Measurements from ENCODE around the gene RGS7BP.
"Not testable (repeated sequence)": the region's sequence is repeated elsewhere in the genome, so short reads cannot be mapped to it uniquely, and the experiment has no call there.

RGS7BP gene

DNA sequence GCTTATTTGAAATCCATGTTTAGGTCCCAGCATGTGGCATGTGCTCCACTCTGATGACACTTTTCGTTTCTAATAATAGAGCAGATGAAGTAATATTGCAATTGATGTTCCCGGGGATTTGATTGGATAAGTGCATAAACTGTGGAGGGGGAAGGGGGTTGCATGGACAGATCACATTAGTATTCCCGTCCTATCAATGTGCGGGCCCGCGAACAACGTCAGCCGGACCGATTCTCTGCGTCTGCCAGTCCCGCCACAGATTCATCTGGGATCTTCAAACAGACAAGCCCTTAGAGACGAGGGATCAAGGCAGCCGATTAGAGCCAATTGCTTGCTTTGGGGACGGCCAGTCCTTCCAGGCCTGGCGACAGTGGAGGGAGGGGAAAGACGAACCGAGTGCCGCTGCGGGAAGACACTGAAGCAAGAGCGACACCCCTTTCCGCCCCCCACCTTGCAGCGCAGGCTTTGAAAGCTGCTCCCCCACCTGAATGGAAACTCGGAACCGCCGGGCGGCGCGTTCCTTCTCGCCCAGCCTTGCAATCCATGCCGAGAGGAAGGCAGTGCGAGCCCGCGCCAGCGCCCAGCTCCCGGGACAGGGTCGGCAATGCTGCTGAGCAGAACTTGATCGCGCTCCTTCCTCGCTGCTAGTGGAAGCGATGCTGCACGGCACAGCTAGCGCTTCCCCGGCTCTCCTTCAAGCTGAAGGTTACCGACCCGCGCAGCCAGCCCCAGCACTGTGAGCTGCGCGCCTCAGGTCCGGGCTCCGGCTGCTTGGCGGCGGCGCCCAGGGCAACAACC, at the start of gene RGS7BP:
TSS of gene RGS7BP (plus strand) at position 247 of the 798 bp plus-strand sequence. CDS start 610 bp downstream, outside the sequence.
- FAIRE-seq, result no peak

DNA sequence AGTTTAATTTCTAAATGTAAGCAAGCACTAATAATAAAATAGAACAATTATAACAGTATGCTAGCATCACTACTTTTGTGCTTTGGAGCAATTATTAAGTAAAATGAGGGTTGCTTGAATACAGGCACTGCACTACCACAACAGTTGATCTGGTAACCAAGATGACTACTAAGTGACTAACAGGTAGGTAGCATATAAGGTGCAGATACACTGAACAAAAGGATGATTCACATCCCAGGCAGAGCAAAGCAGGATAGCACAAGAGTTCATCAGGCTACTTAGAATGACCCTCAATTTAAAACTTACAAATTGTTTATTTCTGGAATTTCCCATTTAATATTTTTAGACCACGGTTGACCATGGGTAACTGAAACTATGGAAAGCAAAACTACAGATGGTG, 48.0 kb upstream of the RGS7BP start:
- no peak for FAIRE-seq

DNA sequence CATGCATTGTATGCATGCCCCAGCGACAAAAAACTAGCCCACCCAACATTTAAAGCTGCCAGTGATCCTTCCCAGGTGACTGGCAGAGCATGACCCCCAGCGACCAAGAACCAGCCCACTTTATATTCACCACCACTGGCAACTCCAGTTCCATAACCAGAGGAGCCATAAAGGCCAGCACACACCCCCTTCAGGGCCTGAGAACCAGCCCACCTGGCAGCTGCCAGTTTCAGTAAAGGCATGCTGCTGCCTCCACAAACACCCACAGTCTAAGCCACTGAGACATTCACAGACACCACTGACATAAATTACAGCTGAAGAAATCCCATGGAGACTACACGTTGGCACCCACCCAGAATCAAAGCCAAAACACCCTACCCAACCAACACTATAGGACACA, 46.9 kb upstream of the RGS7BP start:
- FAIRE-seq, result no peak

DNA sequence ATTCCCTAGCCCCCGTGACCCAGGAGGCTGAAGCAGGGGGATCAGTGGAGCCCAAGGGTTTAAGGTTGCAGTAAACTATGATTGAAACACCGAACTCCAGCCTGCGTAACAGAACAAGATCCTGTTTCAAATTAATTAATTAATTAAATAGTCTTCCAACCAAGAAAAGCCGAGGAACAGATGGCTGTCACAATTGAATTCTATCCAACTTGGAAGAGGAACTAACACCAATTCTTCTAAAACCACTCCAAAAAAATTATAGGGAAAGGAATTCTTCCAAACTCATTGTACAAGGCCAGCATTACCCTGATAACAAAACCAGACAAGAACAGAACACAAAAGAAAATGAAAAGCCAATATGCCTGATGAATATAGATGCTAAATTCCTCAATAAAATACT, 43.4 kb upstream of the RGS7BP start:
- no peak for FAIRE-seq

DNA sequence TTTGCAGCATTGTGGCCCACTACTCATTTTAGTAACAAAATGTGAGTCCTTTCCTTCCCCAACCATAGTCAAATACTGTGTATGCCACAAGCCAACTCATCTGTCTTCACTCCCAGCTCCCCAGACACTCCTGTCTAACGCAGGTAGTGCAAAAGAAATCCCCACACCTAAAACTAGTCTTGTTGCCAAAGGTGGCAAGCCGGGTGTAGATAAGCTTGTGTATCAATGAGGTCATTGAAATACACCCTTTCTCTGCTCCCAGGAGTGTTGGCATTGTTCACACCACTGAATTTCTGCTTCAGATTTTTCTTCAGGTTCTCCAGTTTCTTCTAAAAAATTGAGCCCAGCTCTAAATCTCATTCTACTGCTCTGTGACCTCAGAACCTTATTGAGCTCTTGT, 19.7 kb upstream of the RGS7BP start:
- no peak for FAIRE-seq

DNA sequence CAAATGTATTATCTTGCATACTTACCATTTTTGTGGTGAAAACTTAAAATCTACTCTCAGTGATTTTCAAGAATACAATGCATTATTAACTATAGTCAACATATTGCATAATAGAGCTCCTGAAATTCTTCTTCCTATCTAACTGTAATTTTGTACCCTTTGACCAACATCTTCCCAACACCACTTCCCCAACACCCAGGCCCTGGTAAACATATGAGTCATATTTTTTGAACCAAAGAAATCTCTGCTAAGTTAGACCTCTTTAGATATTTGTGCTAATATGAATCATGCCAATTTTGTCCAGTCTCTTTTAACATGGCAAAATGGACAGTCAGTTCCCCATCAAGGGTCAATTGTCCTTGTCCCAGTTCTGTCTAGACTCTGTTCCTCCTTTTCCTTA, 18.5 kb upstream of the RGS7BP start:
- FAIRE-seq, result no peak

DNA sequence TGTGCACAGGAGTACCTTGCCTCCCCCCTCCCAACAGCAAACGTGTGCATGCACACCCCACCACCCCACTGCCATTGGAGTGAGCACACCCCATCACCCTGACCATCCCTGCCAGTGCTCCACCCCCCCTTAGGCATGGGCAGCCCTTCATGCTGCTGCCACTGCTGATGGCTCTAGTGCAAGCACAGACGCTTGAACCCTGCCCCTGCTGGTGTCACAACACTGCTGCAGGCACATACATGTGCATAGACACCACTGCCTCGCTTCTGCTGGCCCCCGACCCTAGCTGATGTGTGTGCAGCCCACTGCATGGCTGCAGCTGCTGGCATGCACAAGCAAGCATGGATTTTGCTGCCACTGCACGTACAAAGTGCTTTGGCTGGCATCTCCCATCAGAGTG, 16.0 kb upstream of the RGS7BP start:
- no peak for FAIRE-seq

DNA sequence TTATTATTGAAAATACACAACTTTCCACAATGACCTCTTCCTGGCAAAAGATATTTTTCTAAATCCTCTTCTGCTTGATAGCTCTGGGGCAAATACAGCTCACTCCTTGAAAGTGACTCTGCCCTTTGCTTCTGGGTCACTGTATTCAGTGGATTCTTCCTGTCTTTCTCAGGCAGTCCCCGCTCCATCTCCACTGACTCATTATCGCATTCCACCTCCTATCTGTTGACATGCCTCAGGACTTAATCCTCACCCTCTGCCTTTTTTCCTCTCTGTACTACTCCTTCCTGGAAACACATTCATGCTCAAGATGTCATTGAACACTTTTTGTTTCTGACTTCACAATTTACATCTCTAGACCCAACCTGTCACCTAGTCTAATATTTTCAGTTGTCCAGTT, 8.4 kb upstream of the RGS7BP start:
- FAIRE-seq, result no peak

DNA sequence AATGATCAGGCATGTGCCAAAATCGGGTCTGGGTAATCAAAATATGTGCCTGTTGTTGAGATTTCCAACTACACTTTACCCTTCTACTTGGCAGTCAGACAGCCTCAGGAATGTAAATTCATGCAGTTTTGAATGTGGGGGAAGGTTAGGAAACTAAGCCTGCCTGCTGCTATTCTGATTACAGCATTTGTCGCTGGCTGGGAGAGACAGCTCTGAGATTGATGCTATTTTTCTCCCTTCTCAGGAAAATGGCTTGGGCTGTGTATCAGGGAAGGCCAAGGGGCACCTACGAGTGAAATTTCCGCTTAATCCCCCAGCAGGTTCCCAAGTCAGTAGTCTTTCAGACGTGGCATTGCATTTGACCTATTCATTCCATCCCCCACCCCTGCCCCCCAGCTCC, 3.6 kb upstream of the RGS7BP start:
- FAIRE-seq, result no peak

DNA sequence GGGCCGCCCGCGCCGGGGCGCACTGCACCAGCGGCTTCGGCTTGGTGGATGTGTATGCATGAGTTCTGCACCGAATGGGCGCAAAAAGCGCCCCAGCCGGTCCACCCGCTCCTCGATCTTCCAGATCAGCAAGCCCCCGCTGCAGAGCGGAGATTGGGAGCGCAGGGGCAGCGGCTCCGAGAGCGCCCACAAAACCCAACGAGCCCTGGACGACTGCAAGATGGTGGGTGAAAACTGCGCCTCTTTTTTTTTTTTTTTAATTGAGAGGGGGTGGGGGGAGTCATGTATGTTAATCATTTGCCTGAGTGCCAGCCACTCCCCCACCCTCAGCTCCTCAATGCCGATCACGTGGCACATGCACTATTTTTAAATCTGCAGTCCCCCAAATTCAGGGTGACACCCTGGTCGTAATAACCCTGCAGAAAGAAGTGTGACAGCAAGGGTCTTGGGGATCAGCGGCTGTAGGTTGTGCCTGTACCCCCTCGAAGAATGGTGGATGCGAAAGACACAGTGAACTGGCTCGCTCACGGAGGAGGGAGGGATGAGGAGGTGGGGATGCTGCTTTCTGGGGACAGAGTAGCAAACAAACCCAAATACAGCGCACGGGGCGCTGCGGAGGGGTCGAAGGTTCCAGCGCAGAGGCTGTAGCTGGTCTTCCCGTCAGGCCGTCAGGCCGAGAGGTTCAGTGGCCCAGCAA, 900 bp downstream of the RGS7BP start:
- FAIRE-seq, result no peak

DNA sequence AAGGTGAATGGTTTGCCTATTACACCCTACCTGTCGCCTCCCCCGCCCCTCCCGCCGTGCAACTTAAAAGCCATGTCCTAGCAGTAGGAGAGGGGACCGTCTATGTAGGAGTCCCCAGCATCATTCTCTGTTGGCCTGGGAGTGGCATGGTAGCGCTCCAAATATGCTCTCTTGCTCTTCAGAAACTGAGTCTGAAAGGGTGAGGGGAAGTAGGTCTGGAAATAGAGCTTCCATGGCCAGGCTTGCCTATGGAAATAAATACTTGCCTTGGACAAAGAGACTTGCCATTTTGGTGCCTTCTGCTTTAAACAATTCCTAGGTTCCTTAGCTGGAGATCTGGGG, 1.4 kb downstream of the RGS7BP start:
- no peak for FAIRE-seq

DNA sequence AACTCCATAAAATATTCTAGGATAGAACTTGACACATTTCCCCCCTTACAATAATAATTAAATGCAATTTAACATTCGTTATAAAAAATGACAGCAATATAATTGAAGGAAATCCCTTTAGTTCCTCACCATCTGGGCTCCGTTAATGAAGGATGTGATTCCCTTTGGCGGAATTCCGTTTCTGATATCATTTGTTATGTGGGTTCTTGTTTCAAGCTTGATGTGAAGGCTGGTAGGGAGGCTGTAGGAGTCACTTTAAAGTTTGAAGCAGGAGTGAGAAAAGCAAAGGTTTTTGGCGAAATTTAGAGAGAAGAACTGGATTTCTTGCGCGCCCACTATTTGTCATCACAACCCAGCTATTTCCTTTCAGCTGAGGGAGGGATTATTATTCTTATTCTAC, 4.0 kb downstream of the RGS7BP start:
- no peak for FAIRE-seq

DNA sequence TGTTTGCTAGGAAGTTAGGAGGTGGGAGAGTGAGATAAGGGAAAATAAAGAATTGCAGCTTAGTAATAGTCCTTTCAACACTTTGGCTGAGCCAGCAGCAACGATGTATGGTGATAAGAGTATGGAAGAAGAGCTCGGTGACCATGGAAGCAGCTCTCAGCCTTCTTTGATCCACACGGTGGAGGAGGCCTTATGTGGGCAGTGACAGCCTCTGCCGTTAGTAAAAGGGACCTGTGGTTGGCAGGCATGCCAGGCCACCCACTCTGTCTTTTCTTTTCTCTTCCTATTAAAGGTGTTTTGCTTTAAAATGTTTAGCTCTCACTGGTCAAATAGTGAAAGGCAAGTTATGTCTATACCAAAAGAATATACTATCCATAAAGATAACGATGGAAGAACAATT, 7.7 kb downstream of the RGS7BP start:
- FAIRE-seq, result no peak

DNA sequence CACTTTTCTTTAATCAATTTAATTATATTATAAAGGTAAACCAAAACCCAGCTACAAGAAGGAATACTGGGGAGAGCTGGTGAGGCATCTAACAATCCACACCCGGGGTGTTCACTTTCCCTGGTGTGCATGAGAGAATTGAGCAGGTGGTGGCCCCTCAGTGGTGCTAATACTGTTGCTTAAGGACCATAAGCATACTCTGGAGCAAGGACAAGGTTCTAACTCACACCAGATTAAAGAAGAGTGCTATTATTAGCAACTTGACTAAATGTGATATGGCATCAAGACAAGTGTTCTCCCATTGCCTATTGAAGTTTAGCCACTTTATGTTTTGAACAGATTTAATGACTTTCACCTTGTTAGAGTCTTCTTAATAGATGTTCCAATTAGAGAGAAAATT, 8.8 kb downstream of the RGS7BP start:
- FAIRE-seq, result no peak

DNA sequence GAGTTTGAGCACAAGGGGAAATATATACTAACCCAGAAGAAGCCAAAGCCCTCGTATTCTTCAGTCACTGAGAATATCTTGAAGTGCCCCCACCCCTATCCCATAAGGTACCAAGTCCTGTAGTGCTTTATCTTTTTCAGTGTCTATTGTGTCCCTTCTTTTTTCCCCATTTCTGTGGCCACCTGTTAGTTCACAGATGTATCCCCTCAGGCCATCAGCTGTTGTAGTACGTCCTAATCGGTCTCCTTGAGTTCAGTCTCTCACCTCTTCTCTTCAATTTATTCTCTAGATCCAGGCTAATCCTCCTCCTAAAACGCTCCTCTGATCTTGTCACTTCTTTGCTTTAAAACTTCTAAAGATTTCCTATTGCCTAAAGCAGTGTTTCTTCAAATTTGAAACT, 10.4 kb downstream of the RGS7BP start:
- FAIRE-seq, result no peak

DNA sequence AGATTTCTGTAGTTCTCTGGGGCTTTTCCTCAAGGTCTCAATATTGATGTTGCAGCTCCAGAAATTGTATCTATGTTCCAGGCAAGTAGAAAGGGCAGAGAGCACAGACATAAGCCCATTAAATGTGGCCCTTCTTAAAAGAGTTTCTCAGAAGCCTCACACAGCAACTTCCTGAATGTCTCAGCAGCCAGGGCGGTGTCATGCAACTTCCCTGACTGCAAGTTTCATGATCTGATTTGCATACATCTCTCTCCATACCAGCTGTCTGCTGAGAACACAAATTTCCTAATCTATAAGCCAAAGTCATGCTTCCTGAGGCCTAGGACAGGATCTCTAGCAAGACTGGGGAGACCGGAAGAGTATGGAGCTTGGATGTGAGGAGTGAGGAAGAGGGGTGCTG, 13.0 kb downstream of the RGS7BP start:
- FAIRE-seq, result no peak

DNA sequence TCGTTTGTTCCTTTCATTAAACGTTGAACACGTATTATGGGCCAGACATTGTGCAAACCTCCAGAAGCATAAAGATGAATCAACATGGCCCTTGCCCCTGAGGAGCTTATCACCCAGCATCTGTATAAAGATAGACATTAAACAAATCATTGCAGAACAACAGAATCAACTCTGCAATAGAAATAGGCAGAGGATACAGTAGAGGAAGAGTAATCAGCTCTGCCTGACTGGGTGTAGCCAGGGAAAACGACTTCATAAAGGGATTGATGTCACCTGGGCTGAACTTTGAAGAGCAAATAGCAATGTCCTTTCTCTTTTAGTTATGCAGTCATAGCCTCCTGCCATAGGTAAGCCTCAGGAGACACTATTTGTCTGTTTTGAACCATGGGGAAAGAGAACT, 13.4 kb downstream of the RGS7BP start:
- FAIRE-seq, result no peak

DNA sequence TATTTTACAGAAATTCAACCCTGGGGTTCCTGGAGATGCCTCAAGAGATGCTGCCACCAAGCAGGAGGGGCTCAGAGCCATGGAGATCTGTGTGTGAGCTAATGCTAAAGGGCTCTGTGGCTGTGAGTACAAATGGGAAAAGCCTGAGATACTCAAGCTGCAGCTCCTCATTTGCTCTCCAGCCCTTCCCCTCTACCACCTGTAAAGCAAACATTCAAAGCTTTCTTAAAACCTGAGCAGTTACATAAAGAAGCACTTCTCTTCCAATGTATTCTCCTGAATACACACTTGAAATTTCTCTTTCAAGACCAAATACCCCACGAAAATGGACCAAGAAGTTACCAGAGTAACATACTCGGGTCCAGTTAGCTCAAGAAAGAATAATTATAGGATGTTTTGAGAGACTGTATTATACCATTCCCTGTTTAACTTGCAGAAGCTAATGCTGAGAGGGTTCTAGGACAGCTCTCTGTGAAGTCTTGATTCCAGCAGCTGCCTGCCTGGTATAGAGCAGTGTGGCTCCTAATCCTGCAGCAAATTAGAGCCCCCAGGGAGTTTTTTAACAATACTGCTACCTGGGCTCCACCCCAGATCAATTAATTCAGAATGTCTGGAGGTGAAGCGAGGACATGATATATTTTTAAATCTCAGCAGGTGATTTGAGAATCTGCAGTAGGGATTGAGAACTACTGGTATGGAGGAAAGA, 21.1 kb downstream of the RGS7BP start:
- no peak for FAIRE-seq

DNA sequence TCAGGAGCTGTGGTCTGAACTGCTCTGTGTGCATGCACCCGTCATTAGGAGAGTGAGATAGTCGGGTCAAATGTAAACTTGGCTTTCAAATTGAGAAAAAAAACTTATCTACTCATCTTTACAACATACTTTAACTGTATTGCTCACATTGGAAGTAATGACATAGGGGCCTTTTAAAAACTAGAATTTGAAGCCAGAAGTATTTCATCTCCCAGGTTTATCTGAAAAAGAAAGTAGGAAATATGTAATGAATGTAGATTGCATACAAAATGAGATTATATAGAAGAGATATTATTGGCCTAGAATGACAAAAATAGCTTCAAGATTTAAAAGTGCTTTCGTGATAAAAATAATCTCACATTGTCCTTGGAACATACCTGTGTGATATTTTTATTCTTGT, 24.3 kb downstream of the RGS7BP start:
- FAIRE-seq, result no peak

DNA sequence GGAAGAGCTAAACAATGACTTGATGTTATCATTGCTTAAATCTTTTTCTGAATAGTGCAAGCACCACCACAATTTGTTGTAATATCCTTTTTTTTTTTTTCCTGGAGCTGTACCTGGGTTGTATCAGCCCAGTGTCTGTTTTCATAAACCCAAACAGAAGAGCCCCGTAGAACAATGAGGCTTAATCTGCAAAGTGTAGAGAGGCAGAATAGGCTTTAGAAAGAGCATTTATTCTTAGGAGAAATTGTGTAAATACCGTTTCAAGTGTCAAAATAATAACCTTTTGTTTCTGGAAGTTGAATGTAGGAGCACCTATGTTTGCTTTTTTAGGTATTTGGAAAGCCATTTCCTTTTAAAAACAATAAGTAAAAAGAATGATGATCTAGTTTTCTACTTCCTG, 26.4 kb downstream of the RGS7BP start:
- peak; percentile 74 for FAIRE-seq

DNA sequence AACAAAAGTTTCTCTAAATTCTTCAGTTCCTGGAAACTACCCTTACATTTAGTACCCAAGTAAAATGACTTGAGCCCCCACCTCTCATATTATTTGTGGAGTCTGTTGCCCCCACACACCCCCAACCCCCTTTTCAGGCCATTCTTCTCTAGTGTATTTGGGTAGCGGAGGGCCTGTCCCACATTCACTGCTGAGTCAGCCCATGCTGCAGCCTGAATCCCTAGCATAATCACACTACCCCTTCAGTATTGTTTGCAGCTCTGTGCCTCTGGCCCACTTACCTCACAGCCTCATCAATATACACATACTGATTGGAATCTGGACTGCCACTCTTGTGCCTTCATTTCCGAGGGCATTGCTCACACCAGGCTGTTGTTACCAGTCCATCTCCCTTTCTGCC, 26.8 kb downstream of the RGS7BP start:
- no peak for FAIRE-seq

DNA sequence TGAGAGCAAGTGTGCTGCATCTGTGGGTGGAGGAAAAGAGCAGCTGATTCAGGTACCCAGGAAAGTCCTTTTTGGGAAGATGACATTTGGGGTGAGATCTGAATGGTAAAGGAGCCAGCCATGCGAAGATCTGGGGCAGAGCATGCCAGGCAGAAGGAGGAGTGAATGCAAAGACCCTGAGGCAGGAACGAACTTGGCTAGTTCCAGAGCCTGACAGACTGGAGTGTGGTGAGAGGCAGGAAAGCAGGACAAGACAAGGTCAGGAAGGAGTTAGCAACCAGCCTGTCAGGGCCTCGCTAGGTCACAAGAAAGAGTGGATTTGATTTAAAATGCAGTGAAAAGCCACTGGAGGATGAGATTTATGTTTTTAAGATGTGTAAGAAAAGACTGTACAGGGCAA, 28.2 kb downstream of the RGS7BP start:
- FAIRE-seq, result no peak

DNA sequence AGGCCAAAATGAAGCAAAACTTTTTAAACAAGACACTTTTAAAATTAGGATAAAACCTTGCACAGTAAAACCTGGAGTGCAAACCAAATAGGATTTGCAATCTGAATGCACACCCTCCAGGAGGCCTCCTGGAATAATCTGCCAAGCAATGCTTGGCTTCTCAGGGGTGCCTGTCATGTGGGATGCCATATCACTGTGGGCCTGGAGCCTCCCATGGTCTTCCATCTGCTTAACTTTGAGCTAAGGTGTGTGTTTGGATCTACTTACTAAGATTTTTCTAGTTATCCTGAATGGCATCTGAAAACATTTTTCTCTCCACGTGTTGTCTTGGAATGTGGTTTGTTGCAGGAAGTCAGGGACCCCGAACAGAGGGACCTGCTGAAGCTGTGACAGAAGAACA, 52.1 kb downstream of the RGS7BP start:
- no peak for FAIRE-seq

DNA sequence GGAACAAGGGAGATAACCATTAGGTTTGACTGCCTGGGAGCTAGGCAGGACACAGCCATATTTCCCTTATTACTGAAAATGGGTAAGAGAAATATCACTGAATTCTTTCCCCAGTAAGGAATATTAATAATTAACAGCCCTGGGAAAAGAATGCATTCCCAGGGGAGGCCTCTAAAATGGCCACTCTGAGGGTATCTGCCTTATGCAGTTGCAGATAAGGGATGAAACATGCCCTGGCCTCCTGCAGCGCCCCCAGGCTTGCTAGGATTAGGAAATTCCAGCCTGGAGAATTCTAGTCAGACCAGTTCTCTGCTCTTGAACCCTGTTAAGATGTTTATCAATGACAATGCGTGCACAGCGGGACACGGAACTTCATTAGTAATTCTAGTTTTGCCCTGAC, 52.8 kb downstream of the RGS7BP start:
- FAIRE-seq, result not testable (repeated sequence)

All from endometrium (tissue), 2 donors.